ENCODE data around the gene SNAPC5. TPM values are rescaled to one million over a fixed set of nuclear protein-coding genes. Genes with fewer than 3 reads are reported as not detected.
A peak's percentile ranks its signal among the peaks of the same experiment; 100 is the strongest.

SNAPC5 gene
- total RNA-seq, 2 donors from 2014 or later: 30.3 to 38.1 TPM

DNA sequence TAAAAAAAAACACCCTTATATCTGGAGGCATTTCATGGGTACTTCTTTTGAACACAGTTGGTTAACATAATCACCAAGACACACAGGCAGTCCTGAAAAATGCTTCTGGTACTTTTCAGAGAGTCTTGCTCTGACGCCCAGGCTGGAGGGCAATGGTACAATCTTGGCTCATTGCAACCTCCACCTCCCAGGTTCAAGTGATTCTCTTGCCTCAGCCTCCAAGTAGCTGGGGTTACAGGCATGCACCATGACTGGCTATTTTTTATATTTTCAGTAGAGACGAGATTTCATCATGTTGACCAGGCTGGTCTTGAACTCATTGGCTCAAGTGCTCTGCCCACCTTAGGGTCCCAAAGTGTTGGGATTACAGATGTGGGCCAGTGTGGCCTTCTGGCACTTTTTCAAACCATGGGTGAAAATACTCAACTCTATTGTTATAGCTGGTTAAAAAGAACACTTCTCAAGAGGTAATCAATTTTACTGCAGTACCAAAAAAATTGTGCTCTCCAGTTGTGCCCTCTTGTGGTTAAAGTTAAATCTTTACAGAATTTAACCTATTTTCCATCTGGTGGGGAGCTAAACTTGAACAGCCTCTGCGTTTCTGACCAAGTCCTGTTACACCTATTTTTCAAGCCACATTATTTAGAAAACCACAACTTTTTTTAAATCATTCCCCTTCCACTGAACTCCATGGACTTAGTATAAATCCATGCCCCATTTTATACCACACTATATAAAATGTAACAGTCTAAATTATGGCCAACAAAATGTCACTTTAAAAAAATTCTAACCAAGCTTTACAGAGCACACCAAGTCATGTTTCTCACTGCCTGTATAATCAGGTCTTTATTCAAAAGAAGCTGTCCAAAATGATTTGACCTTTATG lies 1.2 kb upstream of the SNAPC5 start:
- H3K4me1 ChIP-seq (ENCODE audit: control insufficient read depth in 1 of 2, low read depth in 2 of 2): peaks cover 13 to 32% of the 10 kb centered on the region in 2 donors
- no peak overlapping the region for H3K4me3 ChIP-seq
- peak overlapping the region in 1 of 2 donors; percentile 79 for H3K27ac ChIP-seq

DNA sequence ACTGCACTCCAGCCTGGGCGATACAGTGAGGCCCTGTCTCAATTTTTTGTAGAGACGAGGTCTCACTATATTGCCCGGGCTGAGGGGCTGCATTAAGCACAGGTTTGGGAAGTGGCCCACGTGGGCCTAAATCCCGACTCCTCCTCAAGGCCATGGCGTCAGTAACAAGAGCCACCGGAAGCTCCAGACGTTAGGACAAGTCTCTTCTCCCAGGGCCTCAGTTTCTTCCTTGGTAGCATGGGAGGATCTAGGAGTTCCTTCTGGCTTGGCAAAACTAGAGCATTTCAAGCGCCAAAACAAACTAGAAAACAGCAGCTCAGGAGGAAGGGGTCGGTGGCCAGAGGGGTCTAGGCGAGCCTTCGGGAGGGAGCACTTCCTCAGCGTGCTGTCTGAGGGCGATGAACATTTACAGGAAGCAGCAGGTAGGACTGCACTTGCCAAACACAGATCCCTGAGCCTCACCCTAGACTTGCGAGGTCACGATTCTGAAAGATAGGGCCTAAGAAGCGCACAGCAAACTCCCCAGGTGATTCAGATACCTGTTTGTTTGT lies 536 bp downstream of the SNAPC5 start:
- peaks cover 33% of the 10 kb centered on the region for H3K36me3 ChIP-seq
- H3K27ac ChIP-seq: peak overlapping the region; percentile 79 to 84
- no peak for TF ChIP-seq CTCF (IDR thresholded peaks at IDR 0.05)
- DNase-seq (ENCODE audit: low spot score): no peak
- peak overlapping the region; percentile 85 for H3K4me3 ChIP-seq
- H3K4me1 ChIP-seq (ENCODE audit: control insufficient read depth in 1 of 2, low read depth in 2 of 2): peaks cover 5 to 16% of the 10 kb centered on the region in 2 donors
- no peak for ATAC-seq (ENCODE audit: insufficient number of reproducible peaks, low FRiP score, low read depth)
- no peaks in the 10 kb centered on the region for H3K9me3 ChIP-seq
- no peaks in the 10 kb centered on the region for H3K27me3 ChIP-seq (replicated peaks; ENCODE audit: insufficient read depth)

More for the DNA sequence above, 1.2 kb upstream of the SNAPC5 start:
- Histone ChIP-seq H3K36me3 (peaks cover 32% of the 10 kb centered on the region), H3K27me3 (replicated peaks; ENCODE audit: insufficient read depth) (no peaks in the 10 kb centered on the region), H3K9me3 (no peaks in the 10 kb centered on the region)
- no peak for DNase-seq (ENCODE audit: low spot score)
- no peak for ATAC-seq (ENCODE audit: insufficient number of reproducible peaks, low FRiP score, low read depth)
- peak; percentile 43 for TF ChIP-seq CTCF (IDR thresholded peaks at IDR 0.05)

DNA sequence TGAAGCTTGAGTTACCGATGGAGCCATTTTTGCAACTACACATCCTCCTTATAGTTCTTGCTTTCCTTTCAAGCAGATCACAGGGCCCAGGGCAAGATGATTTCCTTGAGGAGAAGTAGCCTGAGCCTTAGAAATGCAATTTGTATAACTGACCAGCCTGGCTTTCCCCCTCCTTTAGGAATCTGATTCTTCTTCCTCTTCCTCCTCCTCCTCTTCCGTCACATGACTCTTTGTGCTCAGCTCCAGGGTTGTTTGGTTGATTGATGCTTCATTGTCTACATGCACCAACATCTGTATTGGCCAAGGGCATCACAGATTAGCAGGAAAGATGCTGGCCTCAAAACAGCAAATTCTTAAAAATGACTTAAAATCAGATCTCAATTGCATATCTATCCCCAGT lies 3.3 kb downstream of the SNAPC5 start:
- H3K27me3 ChIP-seq (replicated peaks; ENCODE audit: insufficient read depth): no peaks in the 10 kb centered on the region
- peaks cover 5 to 22% of the 10 kb centered on the region in 2 donors for H3K4me1 ChIP-seq (ENCODE audit: control insufficient read depth in 1 of 2, low read depth in 2 of 2)
- ATAC-seq (ENCODE audit: insufficient number of reproducible peaks, low FRiP score, low read depth) (no peak), DNase-seq (ENCODE audit: low spot score) (no peak)
- no peak for TF ChIP-seq CTCF (IDR thresholded peaks at IDR 0.05)
- no peak overlapping the region for H3K27ac ChIP-seq
- H3K36me3 ChIP-seq: peaks cover 31% of the 10 kb centered on the region
- no peak overlapping the region for H3K4me3 ChIP-seq
- no peaks in the 10 kb centered on the region for H3K9me3 ChIP-seq

GRCh38 chr15:66491846-66492245 lies 5.7 kb downstream of the SNAPC5 start:
- H3K4me3 ChIP-seq: no peak overlapping the region
- ATAC-seq (ENCODE audit: insufficient number of reproducible peaks, low FRiP score, low read depth): no peak
- peaks cover 42% of the 10 kb centered on the region for H3K36me3 ChIP-seq

More at GRCh38 chr15:66491846-66492245, 5.7 kb downstream of the SNAPC5 start:
- no peaks in the 10 kb centered on the region for H3K27me3 ChIP-seq (replicated peaks; ENCODE audit: insufficient read depth)
- H3K27ac ChIP-seq: no peak overlapping the region
- no peak for TF ChIP-seq CTCF (IDR thresholded peaks at IDR 0.05)
- H3K9me3 ChIP-seq: no peaks in the 10 kb centered on the region
- peaks cover 4 to 20% of the 10 kb centered on the region in 2 donors for H3K4me1 ChIP-seq (ENCODE audit: control insufficient read depth in 1 of 2, low read depth in 2 of 2)
- DNase-seq (ENCODE audit: low spot score): no peak
